HG03135 (cell line): ENCODE measurements around the gene PLCB1.
"Not testable (repeated sequence)": the region's sequence is repeated elsewhere in the genome, so short reads cannot be mapped to it uniquely, and the experiment has no call there.

Experiments
- ATAC-seq: cut with Tn5 transposase; IDR thresholded peaks from one replicate; pipeline ENCODE4 v1.9.1; 2021; ENCODE audit warnings: mild to moderate bottlenecking, moderate library complexity; ENCODE audit not compliant: unreplicated experiment

Gene PLCB1

GRCh38 chr20:8798505-8798904 lies 666.4 kb downstream of the PLCB1 start:
- no peak for ATAC-seq

GRCh38 chr20:8800089-8800488 lies 668.0 kb downstream of the PLCB1 start:
- no peak for ATAC-seq

DNA sequence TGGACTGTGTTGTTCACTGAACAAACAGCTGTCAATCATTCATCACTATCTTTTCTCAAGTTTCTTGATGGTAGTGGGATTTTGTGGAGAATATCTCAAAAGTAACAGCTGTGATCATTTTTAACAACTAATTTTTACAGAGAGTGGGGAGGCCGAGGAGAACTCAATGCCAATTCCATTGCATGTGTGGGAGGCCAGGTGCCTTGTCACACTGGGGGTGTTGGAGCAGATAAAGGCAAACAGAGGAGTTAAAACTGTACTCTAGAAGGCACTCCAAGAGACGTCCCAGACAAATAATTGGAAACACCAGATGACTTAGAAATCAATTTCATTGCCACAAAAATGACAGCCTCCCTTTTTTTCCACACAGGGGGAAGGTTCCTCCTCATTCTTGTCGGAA lies 669.6 kb downstream of the PLCB1 start:
- ATAC-seq: no peak

DNA sequence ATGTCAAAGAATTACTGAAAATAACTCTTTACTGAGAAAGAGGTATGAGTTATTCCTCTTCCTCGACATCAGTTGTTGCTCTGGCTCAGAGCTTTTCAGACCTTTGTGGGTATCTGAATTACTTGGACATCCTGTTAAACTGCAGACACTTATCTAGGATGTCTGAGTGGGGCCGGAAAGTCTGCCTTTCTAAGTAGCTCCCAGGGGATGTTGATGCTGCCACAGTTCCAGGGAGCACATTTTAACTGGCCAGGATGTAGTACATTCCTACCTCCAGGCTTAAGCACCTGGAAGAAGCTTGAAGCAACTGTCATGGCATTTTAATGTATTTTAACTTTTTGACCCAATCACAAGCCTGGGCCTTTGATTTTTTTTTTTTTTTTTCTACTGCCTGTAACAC lies 671.0 kb downstream of the PLCB1 start:
- no peak for ATAC-seq

GRCh38 chr20:8803941-8804340 lies 671.9 kb downstream of the PLCB1 start:
- ATAC-seq: no peak

GRCh38 chr20:8805737-8806442 lies 673.8 kb downstream of the PLCB1 start:
- no peak for ATAC-seq

DNA sequence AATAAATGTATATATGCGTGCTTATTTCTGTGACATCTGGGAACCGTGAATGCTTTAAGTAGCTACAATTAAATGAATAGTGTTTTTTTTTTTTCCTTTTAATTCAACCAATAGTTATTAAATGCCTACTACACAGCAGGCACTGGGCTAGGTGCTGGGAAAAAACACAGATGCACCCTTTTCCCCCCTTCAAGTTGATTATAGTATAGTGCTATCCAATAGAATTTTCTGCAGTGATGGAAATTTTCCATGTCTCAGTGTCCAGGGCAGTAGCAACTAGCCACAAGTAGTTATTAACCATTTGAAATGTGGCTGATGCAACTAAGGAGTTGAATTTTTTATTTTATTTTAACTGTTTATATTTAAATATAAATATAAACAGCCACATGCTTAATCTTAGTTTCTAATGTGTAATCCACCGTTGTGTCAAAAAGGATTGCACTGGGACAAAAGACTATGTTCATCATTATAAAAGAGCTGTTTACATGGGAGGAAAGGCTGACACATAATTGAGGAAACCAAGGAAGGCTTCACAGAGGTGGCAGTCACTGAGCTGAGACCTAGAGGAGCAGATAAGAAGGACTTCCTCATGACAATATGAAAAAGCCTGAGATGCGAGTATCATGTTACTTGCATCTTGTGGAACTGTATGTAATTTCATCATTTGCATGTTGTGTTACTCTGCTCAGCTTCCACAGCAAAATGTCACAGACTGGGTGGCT lies 675.6 kb downstream of the PLCB1 start:
- no peak for ATAC-seq

DNA sequence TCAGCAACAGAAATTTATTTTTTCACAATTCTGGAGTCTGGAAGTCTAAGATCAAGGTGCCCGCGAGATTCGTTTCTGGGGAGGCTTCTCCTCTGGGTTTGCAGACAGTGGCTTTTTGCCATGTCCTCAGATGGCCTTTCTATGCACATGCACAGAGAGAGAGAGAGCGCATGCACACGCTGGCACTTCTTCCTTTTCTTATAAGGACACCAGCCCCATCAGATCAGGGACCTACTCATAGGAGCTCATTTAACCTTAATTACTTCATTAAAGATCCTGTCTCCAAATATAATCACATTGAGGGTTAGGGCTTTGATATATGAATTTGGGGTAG lies 676.1 kb downstream of the PLCB1 start:
- ATAC-seq: no peak

GRCh38 chr20:8809107-8809953 lies 677.3 kb downstream of the PLCB1 start:
- no peak for ATAC-seq

- ATAC-seq: no peak
Measured at GRCh38 chr20:8811801-8812594, 679.9 kb downstream of the PLCB1 start.

GRCh38 chr20:8812817-8813216 lies 680.8 kb downstream of the PLCB1 start:
- ATAC-seq: no peak

GRCh38 chr20:8815208-8815607 lies 683.1 kb downstream of the PLCB1 start:
- no peak for ATAC-seq

DNA sequence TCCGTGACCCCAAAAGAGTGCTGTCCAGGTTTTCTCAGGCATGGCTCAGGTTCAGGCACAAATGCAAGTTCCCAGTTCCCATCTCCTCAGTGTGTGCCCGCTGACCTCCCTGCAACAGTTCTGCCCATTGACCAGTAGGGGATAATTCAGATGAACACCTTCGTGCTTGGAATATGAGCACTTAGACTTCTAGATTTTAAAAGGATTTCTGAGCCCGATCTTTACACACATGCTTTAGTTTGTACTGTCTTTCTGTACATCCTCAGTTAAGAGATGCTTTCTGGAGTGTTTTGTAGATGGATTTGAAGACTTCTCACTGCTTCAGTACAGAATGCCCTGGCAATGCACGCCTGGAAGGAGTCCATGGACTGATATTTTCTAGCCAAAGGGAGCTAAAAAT lies 697.2 kb downstream of the PLCB1 start:
- no peak for ATAC-seq

DNA sequence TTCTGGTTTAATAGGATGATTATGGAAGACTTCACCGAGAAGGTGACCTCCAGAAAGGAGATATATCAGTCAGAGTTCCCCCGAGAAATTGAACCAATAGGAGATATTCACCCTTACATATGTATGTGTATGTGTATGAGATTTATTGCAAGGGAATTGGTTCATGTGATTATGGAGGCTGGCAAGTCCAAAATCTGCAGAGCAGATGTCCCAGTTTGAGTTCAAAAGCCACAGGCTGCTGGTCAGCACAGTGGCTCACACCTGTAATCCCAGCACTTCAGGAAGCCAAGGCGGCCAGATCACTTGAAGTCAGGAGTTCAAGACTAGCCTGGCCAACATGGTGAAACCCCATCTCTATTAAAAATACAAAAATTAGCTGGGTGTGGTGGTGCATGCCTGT lies 702.2 kb downstream of the PLCB1 start:
- not testable (repeated sequence) for ATAC-seq

DNA sequence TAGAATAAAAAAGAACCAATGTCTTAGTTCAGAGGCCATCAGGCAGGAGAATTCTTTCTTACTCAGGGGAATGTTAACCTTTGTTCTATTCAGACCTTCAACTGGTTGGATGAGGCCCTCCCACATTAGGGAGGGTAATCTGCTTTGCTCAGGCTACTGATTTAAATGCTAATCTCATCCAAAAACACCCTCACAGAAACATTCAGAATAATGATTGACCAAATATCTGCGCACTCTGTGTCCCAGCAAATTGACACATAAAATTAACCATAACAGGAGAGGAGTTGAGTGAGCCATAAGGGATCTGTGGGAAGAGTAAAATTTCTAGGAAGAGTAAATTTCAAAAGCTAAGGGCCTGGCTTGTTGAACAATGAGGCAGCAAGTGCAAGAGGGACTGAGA lies 702.8 kb downstream of the PLCB1 start:
- ATAC-seq: no peak

GRCh38 chr20:8837396-8837795 lies 705.3 kb downstream of the PLCB1 start:
- ATAC-seq: no peak

DNA sequence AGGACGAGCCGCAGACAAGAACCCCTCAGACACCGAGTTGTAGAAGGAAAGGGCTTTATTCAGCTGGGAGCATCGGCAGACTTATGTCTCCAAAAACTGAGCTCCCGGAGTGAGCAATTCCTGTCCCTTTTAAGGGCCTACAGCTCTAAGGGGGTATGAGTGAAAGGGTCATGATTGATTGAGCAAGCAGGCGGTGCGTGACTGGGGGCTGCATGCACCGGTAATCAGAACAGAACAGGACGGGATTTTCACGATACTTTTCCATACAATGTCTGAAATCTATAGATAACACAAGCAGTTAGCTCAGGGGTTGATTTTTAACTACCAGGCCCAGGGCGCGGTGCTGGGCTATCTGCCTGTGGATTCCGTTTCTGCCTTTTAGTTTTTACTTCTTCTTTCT lies 710.5 kb downstream of the PLCB1 start:
- no peak for ATAC-seq

DNA sequence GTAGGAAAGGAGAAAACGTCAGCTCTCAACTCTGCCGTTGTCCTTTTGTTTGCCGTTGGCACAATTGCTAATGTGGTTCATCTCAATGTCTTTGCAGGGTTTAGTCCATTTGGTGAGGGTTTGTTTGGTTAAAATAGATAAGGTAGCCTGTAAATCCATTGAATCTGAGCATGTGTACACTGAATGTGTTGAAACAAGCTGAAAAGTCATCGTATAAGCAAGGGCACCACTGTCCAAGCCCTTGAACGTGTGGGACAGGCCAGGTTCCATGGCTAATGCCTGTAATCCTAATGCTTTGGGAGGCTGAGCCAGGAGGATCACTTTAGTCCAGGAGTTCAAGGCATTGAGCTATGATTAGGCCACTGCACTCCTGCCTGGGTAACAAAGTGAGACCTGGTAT lies 712.1 kb downstream of the PLCB1 start:
- ATAC-seq: no peak

DNA sequence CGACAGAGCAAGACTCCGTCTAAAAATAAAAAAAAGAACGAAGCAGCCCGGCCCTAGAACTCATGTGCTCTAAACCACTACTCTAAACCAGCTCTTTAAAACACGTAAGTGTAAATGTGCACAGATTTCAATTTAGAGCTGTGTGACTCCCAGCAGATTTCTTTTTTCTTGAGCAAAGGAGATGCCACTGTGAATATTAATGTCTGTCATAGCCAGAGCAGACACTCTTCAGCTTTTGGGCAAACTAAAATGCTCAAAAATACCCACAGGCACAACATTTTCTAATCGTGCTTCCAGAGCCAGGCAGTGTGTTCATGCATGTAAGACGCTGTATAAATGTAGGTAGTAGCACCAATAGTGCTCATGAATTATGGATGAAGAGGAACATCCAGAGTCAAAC lies 717.9 kb downstream of the PLCB1 start:
- ATAC-seq: no peak

GRCh38 chr20:8851446-8851845 lies 719.4 kb downstream of the PLCB1 start:
- ATAC-seq: no peak

DNA sequence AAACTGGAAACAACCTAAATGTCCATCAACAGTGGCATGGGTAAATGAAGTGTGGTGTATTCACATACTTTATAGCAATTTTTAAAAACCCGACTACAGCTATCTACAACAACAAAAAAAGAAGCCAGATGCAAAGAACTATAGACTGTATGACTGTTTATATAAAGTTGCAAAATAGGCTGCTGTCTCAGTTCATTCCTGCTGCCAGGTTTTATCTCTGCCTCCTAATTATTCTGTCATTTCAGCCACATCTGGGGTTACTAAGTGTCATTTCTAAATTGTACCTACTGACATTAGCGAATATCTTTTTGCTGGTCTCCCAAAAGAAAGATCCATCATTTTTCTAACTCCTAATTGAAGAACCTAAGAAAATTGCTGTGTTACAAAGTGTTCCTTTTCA lies 719.9 kb downstream of the PLCB1 start:
- not testable (repeated sequence) for ATAC-seq
